AG04450 (cell line): ENCODE measurements around the gene FAM186B. TPM values are rescaled to one million over a fixed set of nuclear protein-coding genes. Genes with fewer than 3 reads are reported as not detected.

ENCODE experiments used
- CTCF ChIA-PET: fragments of 300-600, 350-600 bp; formaldehyde crosslinking; extraction: SDS; loops from one replicate; lab custom pipeline; 2022; ENCODE audit warnings: antibody characterized with exemption, inconsistent platforms; lab: Charles Lee
- POLR2A ChIA-PET: fragments of 350-600 bp; formaldehyde crosslinking; extraction: SDS; loops from one replicate; lab custom pipeline; 2021; ENCODE audit warnings: antibody characterized with exemption, inconsistent platforms; lab: Yijun Ruan, JAX
- DNase-seq: peaks from one replicate; pipeline ENCODE4 v3.0.0-alpha.2; 2011; ENCODE audit warnings: low read depth, low spot score
- H3K27ac ChIP-seq: one replicate; pipeline ENCODE4 v1.5.1; 2012; ENCODE audit warnings: low read depth, low read length, control low read depth
- H3K27me3 ChIP-seq: one replicate; pipeline ENCODE4 v1.6.0; 2012; ENCODE audit warnings: low read length; ENCODE audit not compliant: control insufficient read depth, insufficient read depth
- H3K4me3 ChIP-seq: 2 replicates; pipeline ENCODE4 v1.5.1; 2011; ENCODE audit warnings: mild to moderate bottlenecking, low read depth, low read length, control low read depth
- H3K9me3 ChIP-seq: 2 replicates; pipeline ENCODE4 v1.5.1; 2012; ENCODE audit warnings: low read length; ENCODE audit not compliant: control insufficient read depth, insufficient read depth
- polyA plus RNA-seq: library from polyadenylated mRNA; depleted of rRNA; stranded (reverse); fragments of >200 nt; gene quantifications from 2 replicates; pipeline ENCODE4 v1.2.3, GENCODE V29; 2011
- TF ChIP-seq, protein P1 (sequence below): IDR thresholded peaks from 2 replicates; pipeline ENCODE4 v1.5.1; 2011; ENCODE audit warnings: low read depth, low read length, control low read depth, inconsistent platforms

Gene FAM186B
- polyA plus RNA-seq, 1 experiment: 0.05 TPM

DNA sequence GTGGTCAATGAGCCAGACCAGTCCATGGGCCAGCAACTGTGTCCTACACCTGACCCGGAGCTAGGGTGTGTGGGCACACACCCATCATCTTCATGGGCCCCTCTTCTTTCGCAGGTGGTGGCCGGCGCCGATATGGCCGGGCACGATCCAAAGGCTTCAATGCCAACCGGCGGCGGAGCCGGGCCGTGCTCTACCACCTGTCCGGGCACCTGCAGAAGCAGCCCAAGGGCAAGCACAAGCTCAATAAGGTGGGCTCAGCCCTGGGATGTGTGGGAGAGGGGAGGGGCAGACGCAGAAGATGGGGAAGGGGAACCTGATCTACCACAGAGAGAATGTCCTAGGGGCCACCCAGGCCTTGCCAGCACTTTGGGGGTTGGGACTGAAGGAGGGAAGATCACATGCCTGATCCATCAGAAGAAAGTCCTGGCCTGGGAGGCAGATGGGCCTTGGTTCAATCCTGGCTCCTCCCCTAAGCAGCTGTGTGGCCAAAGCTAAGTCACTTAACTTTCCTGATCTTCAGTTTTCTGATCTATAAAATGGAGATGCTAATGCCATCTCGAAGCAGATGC, 62.8 kb downstream of the FAM186B start:
- POLR2A ChIA-PET: no interaction called here
- CTCF ChIA-PET: no interaction called here
- Histone ChIP-seq H3K9me3 (no peaks in the 10 kb centered on the region; the same call in 1 of the 2 replicates), H3K27me3 (peaks cover 62% of the 10 kb centered on the region), H3K4me3 (no peak overlapping the region), H3K27ac (no peak overlapping the region)
- DNase-seq: no peak
- TF ChIP-seq, protein P1, sequence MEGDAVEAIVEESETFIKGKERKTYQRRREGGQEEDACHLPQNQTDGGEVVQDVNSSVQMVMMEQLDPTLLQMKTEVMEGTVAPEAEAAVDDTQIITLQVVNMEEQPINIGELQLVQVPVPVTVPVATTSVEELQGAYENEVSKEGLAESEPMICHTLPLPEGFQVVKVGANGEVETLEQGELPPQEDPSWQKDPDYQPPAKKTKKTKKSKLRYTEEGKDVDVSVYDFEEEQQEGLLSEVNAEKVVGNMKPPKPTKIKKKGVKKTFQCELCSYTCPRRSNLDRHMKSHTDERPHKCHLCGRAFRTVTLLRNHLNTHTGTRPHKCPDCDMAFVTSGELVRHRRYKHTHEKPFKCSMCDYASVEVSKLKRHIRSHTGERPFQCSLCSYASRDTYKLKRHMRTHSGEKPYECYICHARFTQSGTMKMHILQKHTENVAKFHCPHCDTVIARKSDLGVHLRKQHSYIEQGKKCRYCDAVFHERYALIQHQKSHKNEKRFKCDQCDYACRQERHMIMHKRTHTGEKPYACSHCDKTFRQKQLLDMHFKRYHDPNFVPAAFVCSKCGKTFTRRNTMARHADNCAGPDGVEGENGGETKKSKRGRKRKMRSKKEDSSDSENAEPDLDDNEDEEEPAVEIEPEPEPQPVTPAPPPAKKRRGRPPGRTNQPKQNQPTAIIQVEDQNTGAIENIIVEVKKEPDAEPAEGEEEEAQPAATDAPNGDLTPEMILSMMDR: no peak

GRCh38 chr12:49541911-49542505, 63.4 kb downstream of the FAM186B start:
- no peak for DNase-seq
- Histone ChIP-seq H3K9me3 (no peaks in the 10 kb centered on the region; the same call in 1 of the 2 replicates), H3K27me3 (peaks cover 64% of the 10 kb centered on the region), H3K27ac (no peak overlapping the region), H3K4me3 (no peak overlapping the region)
- POLR2A ChIA-PET: no interaction called here
- TF ChIP-seq, protein P1: no peak
- CTCF ChIA-PET: no interaction called here

DNA sequence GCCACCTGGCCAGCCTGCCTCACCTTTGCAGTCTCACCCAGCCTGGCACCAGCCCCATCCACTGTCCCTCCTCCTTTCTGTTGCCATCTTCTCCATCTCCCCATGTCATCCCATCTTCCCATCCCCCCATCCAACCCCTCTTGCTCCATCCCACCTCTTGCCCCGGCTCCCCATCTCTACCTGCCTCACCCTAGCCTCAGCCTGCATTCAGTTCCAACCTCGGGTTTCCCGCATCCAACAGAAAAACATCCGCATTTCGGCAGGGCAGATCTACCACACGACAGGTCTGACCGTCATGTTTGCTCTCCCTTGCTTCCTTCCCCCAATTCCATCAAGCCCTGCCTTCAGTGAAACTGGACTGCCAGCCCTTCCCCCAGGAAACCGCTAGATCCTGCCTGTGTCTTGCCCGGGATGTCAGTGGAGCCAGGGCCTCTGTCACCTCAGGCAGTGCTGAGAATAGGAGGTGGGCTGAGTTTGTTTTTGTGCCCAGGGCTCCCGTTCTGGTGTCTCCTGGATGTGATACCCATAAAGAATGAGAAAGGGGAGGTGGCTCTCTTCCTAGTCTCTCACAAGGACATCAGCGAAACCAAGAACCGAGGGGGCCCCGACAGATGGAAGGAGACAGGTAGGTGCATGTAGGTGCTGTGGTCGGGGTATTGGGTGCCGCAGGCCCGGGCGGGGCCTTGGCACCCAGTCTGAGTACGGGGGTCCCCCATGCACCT, 64.1 kb downstream of the FAM186B start:
- H3K27ac ChIP-seq: no peak overlapping the region
- CTCF ChIA-PET: no interaction called here

DNA sequence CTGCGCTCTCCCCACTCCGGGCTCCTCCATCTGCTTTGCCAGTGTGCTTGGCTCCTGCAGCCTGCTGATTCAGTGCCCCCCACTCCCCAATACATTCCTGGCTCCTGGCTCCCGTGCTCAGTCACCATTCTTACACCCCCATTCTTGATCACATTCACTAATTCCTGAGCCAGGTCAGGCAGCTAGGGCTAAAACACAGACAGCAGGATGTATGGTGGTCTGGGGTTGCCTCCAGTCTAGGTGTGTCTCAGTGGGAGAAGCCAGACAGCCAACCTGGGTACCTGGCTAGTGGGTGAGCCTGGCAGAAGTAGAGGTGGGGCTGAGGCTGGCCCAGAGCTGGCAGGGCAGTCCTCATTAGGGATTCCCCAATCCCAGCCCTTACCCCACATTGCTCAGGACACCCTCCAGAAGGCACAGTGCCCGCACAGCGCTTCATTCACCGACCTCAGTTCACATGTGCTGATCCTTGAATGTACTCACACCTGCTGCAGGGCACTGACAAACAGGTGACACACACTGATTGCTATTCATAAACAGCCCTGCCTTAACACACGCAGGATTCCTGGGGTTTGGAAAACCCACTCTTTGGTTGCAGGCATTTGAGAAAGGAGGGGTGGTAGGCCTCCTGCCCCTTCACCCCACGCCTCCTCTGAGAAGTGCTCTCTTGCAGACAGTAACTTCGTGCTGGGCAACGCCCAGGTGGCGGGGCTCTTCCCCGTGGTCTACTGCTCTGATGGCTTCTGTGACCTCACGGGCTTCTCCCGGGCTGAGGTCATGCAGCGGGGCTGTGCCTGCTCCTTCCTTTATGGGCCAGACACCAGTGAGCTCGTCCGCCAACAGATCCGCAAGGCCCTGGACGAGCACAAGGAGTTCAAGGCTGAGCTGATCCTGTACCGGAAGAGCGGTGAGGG, 65.0 kb downstream of the FAM186B start:
- H3K27me3 ChIP-seq: peaks cover 53% of the 10 kb centered on the region
- no peak overlapping the region for H3K27ac ChIP-seq
- no peak overlapping the region for H3K4me3 ChIP-seq
- DNase-seq: no peak
- ChIA-PET CTCF (no interaction called here), POLR2A (no interaction called here)
- TF ChIP-seq, protein P1: no peak
- no peaks in the 10 kb centered on the region; the same call in 1 of the 2 replicates for H3K9me3 ChIP-seq

More for the DNA sequence above, 64.1 kb downstream of the FAM186B start:
- Histone ChIP-seq H3K27me3 (peaks cover 60% of the 10 kb centered on the region), H3K4me3 (no peak overlapping the region), H3K9me3 (no peaks in the 10 kb centered on the region; the same call in 1 of the 2 replicates)
- DNase-seq: no peak
- POLR2A ChIA-PET: no interaction called here
- TF ChIP-seq, protein P1: no peak
